Epidermal melanocyte (primary cell): ENCODE measurements around the gene SORBS1.

Experiments
- DNase-seq: peaks from one replicate; pipeline ENCODE4 v3.0.0; 2011; ENCODE audit warnings: low spot score; ENCODE audit not compliant: insufficient read length

SORBS1 gene

GRCh38 chr10:95392681-95393164 is 168.4 kb downstream of the SORBS1 start:
- no peak for DNase-seq

GRCh38 chr10:95392217-95392584 is 169.0 kb downstream of the SORBS1 start:
- no peak for DNase-seq

DNA sequence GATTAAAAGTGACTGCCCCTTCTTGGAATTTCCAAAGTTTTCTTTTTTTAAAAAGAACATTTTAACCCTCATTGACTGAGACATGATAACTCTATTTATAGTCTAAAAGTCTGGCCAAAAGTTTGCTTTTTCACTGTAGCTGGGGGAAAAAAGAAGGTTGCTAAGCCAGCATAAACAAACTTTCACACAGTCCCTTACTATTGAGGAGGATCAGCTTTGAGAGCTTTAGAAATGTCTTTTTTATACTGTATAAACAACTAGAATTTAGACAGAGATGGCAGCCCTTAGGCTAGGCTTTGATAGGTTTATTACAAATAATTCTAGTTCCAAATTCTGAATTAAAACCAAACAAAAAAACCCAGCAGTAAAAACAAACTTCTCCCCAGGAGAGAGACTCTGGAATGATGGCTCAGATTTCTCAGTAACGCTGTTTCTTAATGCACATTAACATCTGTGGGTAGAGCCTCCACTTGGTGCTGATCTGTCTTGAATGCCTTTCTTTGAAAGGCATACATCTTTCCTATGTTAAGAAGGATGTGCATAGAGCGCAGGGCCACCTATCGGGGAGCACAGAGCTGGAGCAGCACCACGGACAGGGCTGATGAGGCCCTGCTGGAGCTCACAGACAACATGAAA is 169.5 kb downstream of the SORBS1 start:
- no peak for DNase-seq

GRCh38 chr10:95391164-95391563 is 170.0 kb downstream of the SORBS1 start:
- no peak for DNase-seq

DNA sequence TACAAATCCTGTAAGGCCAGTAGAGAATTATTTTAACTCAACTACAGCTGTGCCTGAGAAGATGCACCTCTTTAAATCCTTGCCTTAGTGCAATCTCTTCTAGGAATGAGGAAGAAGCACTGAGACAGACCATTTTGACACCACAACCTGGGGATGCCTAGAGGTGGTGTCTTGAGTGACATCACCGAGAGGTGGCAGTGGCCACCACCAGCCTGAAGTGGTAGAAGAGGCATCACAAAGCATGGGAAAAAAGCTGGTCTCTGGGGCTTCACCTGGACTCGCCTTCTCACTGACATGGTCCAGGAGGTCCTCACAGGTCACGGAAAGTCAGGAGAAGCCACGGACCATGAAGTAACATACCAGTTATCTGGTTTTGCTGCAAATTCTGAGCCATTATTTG is 171.2 kb downstream of the SORBS1 start:
- no peak for DNase-seq

- DNase-seq = no peak
These were observed 172.0 kb downstream of the SORBS1 start for GRCh38 chr10:95389176-95389575.

DNA sequence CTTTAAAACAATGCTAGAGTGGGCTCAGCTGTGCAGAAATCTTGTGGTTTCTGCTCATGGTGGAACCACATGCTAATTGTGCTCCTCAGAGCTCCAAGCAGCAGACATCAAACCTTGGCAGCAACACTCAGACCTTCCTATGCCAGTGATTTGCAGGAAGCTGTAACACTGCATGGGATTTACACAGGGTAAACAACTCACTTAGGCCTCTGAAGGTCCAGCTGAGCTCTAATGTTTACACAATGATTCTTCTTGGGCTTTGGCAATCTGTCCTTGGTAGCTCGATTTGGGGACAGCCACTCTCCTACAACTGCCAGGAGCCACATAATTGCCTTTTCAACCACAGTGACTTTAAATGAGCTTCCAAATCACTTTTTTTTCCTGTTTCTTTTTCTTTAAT is 172.6 kb downstream of the SORBS1 start:
- no peak for DNase-seq

DNA sequence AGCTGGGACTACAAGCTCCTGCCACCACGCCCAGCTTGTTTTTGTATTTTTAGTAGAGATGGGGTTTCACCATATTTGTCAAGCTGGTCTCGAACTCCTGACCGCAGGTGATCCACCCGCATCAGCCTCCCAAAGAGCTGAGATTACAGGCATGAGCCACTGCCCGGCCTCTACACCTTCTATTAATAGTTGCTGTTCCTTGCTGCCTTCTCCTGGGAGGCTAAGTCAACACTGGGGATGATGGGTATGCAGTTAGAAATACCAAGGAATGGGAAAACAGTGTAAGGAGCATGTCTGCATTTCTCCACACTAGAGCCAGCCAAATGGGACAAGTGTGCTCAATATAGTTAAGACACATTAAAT is 173.1 kb downstream of the SORBS1 start:
- DNase-seq = no peak

DNA sequence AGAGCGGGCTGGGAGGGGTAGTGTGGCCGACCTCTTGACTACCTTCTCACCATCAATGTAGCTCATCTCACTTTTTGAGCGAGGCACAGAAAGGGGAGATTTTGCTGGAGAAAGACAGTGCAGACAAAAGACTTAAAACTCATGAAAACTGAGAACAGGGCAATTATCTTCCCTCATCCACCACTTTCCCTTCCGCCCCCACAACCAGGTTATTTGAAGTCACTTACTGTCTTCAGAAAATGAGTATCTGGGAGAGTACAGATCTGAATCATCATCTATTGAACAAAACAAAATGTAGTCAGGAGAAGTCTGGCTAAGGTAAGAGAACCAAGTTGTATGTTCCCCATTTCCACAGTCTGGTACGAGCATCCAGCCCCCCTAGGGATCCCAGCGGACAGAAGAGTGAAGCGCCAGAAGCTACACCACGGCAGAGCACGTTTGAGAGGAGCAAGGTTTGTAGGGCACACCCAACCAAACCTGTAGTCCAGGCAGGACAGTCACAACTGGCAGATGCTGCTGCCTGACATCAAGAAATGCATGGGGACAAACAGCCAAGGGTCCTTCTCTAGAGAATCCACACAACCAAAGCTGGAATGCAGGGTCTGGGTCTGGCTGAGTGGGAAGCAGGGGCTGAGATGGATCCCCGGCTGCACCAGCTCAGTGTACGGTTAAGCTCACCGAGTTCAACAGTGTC is 177.0 kb downstream of the SORBS1 start:
- no peak for DNase-seq

- no peak for DNase-seq
These were observed 178.6 kb downstream of the SORBS1 start for GRCh38 chr10:95382596-95382995.

- no peak for DNase-seq
These were observed 179.0 kb downstream of the SORBS1 start for GRCh38 chr10:95382174-95382573.

DNA sequence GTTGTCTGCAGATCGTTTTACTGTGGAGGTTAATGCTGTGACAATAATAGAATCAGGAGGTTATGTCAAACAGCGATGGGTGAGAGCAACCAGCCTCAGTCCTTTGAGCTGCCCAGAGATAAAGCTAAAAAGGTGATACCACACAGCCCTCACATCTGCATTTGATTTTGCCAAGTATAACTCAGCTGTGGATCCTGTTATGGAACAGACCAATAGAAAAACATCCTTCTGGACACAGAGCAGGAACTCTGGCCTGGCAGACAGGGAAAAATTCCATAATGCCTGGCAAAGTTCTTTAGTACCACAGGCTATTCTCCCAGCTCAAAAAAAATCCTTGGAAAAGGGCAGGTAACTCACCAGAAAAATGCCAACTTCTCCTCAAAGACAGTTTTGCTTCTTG is 183.2 kb downstream of the SORBS1 start:
- DNase-seq = no peak

DNA sequence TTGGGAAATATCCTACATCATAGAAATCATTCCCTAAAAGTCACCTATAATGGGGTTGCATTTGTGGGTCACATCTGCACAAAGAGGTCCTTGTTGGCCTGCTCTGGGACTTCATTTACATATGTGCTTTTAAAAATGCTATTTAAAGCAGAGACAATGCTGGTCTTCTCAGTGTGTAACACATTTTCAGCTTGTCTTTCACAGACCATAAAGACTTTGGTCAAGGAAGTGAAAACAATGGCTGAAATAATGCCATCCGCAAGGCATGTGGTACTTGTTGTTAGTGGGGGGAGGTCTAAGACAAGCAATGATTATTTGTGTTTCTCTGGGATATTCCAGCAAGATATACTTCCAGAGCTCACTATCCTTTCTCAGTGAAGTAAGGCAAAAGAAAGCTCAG is 185.8 kb downstream of the SORBS1 start:
- DNase-seq = no peak

DNA sequence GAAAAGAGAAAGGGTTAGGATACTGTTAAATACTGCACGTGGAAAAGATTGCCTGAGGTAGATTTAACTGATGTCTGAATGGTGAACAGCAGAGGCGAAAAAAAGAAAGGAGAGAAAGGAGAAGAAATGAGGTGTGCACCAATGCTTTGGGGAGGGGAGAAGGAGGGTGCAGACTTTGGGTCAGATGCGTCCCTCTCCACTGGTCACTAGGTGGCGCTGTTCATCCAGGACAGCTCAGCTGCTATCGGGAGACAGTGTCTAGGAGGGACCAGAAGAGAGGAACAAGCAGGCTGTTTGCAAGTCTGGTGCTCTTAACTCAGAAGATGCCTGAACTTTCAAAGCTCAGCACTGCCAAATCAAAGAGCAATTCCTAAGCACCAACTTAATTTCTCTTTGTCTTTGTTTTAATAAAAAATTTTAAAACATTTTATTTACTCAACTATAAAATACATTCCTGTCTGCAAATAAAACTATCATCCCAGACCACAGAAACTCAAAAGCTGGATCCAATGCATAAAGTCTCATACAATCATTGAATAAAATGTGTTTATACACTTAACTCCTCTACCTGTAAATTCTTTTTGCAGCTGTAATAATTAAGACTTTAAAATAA is 186.5 kb downstream of the SORBS1 start:
- DNase-seq = peak; percentile 63

DNA sequence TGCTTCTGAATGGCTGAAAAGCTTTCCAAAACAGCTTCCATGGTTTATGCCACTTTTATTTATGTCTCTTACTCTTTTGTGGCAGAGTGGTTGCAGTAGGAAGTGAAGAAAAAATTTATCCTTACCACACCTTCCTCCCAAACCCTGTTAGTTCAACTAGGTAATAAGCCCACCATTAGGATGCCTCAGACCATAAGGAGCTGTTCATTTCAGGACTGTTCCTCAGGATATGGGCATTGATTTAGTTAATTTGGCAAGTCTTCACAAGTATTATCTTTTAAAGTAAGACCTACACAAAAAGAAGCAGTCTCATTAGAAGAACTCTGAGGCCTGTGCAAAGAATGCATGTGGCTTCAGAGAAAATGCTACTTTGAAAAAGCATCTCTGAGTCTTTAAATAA is 187.5 kb downstream of the SORBS1 start:
- DNase-seq = no peak

- no peak for DNase-seq
These were observed 196.8 kb downstream of the SORBS1 start for GRCh38 chr10:95364342-95364741.

DNA sequence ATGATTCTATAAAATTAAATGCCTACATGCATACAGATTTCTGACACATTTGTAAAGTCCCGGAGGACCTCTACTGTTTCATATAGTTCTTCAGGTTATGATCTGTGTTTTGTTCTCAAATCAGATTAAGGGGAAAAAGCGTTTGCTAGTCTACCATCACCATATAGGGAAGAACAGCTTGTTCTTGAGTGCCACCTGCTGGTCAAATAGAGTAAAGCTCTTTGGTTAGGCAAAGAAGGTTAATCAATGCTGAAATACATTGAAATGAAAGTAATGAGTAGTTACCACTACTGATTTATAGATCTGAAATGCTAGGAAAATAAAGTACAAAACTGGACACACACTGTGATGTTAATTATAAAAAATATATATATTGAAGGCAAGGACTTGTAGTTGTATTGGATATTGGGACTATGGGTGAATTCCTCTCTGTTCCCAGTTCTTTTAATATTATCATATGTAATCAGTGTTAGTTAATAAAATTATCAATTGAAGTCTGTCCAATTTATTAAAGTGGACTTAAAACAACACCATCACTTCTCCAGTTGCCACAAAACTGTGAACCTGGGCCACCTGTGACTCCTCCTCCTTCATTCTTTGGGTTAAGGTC is 197.8 kb downstream of the SORBS1 start:
- peak; percentile 90 for DNase-seq

DNA sequence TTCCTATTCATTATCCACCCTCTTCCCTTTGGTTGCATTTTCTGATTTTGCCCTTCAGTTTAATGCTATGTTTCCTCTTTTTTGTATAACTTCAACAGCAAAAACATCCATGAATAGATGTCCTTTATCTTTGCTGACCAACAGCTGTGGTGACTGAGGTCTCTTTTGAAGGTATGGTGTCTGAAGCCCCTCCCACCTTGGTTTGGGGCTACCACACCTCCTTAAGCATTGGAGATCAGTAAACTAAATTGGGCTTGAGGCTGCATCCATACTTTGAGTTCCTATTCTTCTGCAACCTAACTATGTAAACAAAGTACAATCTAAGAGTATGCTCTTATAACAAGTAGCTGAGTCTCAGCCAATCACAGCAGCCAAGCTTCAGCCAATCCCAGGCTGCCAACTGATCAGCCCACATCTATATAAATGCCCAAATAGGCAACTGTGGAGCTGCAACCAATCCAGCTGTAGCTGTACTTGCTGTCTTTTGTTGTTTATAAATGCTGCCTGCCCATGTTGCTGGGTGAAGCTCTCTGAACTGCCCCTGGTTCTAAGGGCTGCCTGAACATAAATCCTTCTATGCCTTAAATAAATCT is 201.0 kb downstream of the SORBS1 start:
- DNase-seq = no peak

DNA sequence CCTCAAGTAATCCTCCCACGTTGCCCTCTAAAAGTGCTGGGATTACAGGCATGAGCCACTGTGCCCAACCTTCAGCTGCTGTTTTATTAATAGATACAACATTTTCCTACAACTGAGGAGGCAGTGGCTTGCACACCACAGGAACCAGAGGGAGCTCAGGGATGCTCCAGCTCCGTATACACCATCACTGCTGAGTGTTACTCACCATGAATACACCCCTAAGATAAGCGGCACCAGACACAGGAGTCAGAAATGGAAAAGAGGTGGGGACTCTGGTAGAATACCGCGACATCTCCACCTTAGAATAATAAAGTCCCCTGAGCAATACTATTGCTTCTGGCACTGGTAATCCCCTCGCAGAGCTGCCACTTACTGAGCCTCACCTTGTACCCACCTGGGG is 201.7 kb downstream of the SORBS1 start:
- no peak for DNase-seq

GRCh38 chr10:95356190-95356955 is 204.8 kb downstream of the SORBS1 start:
- no peak for DNase-seq

DNA sequence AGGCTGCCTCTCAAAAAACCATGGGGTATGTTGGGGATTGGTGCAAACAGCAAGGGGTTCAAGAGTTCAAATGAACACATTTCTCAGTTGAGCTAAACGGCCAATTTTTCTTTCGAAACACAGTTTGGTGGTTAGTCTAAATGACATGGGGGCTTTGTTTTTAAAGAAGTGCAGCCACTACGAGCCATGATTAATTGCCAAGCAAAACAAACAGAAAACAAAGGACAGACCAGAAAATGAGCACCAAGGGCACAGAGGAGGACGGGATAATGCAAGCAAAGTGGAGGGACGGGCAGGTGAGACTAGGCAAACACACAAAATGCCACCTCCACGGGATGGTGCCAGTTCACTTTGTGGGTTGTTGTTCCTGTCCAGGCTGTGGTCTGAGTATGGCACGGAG is 205.9 kb downstream of the SORBS1 start:
- no peak for DNase-seq
